GM19099 (cell line): ENCODE data around the gene PCSK5.

ENCODE experiments used
- POLR2A ChIP-seq: IDR thresholded peaks from 3 replicates; pipeline ENCODE4 v1.6.1; 2011; ENCODE audit warnings: low read depth; ENCODE audit not compliant: insufficient read length; ENCODE audit errors: extremely low read depth

Gene PCSK5

GRCh38 chr9:76257311-76257710, 366.8 kb downstream of the PCSK5 start:
- no peak for TF ChIP-seq POLR2A

- TF ChIP-seq POLR2A = no peak
Observed at GRCh38 chr9:76266649-76267283, 376.3 kb downstream of the PCSK5 start.

- no peak for TF ChIP-seq POLR2A
Observed at GRCh38 chr9:76267284-76267652, 376.8 kb downstream of the PCSK5 start.

GRCh38 chr9:76269789-76270188, 379.3 kb downstream of the PCSK5 start:
- TF ChIP-seq POLR2A = no peak

- no peak for TF ChIP-seq POLR2A
Observed at GRCh38 chr9:76271755-76272154, 381.3 kb downstream of the PCSK5 start.

GRCh38 chr9:76289042-76289441, 398.6 kb downstream of the PCSK5 start:
- TF ChIP-seq POLR2A = no peak

- TF ChIP-seq POLR2A = no peak
Observed at GRCh38 chr9:76289703-76290102, 399.2 kb downstream of the PCSK5 start.

- no peak for TF ChIP-seq POLR2A
Observed at GRCh38 chr9:76290555-76290954, 400.1 kb downstream of the PCSK5 start.

GRCh38 chr9:76292246-76292645, 401.8 kb downstream of the PCSK5 start:
- no peak for TF ChIP-seq POLR2A

- no peak for TF ChIP-seq POLR2A
Observed at GRCh38 chr9:76292658-76293057, 402.2 kb downstream of the PCSK5 start.

GRCh38 chr9:76294301-76294700, 403.8 kb downstream of the PCSK5 start:
- TF ChIP-seq POLR2A = no peak

GRCh38 chr9:76296561-76297310, 406.3 kb downstream of the PCSK5 start:
- no peak for TF ChIP-seq POLR2A

- TF ChIP-seq POLR2A = no peak
Observed at GRCh38 chr9:76297721-76298239, 407.3 kb downstream of the PCSK5 start.

GRCh38 chr9:76298521-76299144, 408.2 kb downstream of the PCSK5 start:
- TF ChIP-seq POLR2A = no peak

- TF ChIP-seq POLR2A = no peak
Observed at GRCh38 chr9:76302543-76302942, 412.1 kb downstream of the PCSK5 start.
